Mammary epithelial cell (primary cell): ENCODE results near the gene VASN.

Experiments used
- EZH2 ChIP-seq: IDR thresholded peaks from 2 replicates; pipeline ENCODE4 v1.6.1; 2012; ENCODE audit warnings: low read length, inconsistent platforms, borderline replicate concordance
- TF ChIP-seq, protein P1 (sequence below), 2 donors: IDR thresholded peaks in 1 of 2; conservative IDR thresholded peaks in 1 of 2; 2 replicates each; pipeline ENCODE4 v1.5.1; 2011 to 2012; ENCODE audit warnings: inconsistent platforms in 2 of 2, low read length in 2 of 2, mild to moderate bottlenecking in 2 of 2, control low read depth in 1 of 2, low read depth in 1 of 2; ENCODE audit not compliant: insufficient read depth in 1 of 2; ENCODE audit errors: extremely low read depth in 1 of 2

DNA sequence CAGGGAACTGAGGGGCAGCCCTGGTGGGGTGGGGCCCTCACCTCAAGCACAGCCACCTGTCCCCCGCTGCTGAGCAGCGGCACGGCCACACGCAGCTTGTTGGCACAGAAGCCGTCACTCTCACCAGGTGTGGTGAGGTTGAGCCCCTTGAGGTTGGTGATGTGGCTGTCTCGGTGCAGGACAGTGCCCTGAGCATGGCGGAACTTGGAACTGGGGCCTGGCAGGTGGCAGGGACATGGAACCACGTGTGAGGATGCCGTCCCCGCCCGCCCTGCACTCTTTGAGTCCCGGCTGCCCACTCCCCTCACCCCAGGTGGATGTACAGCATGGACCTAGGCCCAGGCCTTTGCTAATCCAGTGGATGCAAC lies 9.7 kb upstream of the VASN start:
- TF ChIP-seq, protein P1, sequence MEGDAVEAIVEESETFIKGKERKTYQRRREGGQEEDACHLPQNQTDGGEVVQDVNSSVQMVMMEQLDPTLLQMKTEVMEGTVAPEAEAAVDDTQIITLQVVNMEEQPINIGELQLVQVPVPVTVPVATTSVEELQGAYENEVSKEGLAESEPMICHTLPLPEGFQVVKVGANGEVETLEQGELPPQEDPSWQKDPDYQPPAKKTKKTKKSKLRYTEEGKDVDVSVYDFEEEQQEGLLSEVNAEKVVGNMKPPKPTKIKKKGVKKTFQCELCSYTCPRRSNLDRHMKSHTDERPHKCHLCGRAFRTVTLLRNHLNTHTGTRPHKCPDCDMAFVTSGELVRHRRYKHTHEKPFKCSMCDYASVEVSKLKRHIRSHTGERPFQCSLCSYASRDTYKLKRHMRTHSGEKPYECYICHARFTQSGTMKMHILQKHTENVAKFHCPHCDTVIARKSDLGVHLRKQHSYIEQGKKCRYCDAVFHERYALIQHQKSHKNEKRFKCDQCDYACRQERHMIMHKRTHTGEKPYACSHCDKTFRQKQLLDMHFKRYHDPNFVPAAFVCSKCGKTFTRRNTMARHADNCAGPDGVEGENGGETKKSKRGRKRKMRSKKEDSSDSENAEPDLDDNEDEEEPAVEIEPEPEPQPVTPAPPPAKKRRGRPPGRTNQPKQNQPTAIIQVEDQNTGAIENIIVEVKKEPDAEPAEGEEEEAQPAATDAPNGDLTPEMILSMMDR (conservative IDR thresholded peaks at IDR 0.05 in 1 of 2, IDR thresholded peaks at IDR 0.05 in 1 of 2; ENCODE audit: extremely low read depth in 1 of 2, insufficient read depth in 1 of 2, low read depth in 1 of 2, low read length in 2 of 2), result no peak
- TF ChIP-seq EZH2, result no peak
